ENCODE data around the gene CLEC2D.
"Not testable (repeated sequence)": the region's sequence is repeated elsewhere in the genome, so short reads cannot be mapped to it uniquely, and the experiment has no call there.

The CLEC2D gene

DNA sequence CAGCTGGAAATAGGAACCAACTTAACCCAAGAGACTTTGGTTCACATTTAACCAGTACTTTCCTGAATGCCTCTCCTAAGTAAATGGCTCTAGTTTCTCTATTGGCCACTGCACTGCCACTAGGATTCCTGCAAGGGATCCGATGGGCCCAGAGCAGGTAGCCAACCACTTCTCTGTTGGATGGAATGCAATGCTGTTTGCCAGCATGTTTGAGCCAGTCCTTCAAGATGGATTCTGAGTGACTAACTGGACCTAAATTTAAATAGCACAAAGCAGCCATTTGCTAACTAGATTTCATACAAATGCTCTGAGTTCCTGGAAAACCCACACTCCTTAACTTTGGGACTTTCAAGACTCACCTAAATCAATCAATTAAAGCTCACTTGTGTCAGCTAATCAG is 9.5 kb upstream of the CLEC2D start:
- no peaks in the 10 kb centered on the region for H3K79me2 ChIP-seq (ENCODE audit: control insufficient read depth, insufficient read depth, low read length, unreplicated experiment)
- H3K36me3 ChIP-seq (ENCODE audit: insufficient read depth, low read length) = no peaks in the 10 kb centered on the region
- no peak overlapping the region for H2AFZ ChIP-seq (ENCODE audit: low read length, unreplicated experiment)
- no peak overlapping the region for H3K4me3 ChIP-seq (ENCODE audit: low read depth, low read length)
- H3K4me1 ChIP-seq (ENCODE audit: control insufficient read depth, insufficient read depth, low read length, unreplicated experiment) = no peaks in the 10 kb centered on the region
- H3K27ac ChIP-seq (ENCODE audit: low read depth, low read length) = no peak overlapping the region
- H3K27me3 ChIP-seq (ENCODE audit: insufficient read depth, low read length) = no peaks in the 10 kb centered on the region

DNA sequence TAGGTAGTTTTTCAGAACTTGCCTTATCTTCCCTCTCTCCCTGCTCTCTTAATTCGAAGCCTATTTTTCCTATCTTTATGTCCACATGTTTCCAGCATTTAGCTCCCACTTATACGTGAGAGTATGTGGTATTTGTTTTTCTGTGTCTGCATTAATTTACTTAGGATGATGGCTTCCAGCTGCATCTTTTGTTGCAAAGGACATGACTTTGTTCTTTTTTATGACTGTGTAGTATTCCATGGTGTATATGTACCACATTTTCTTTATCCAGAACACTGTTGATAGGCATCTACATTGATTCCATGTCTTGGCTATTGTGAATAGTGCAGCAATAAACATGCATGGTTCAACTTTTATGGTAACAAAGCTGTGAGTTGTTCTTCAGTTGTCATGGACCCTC is 7.8 kb upstream of the CLEC2D start:
- Histone ChIP-seq H3K79me2 (ENCODE audit: control insufficient read depth, insufficient read depth, low read length, unreplicated experiment) (no peaks in the 10 kb centered on the region), H3K27me3 (ENCODE audit: insufficient read depth, low read length) (no peaks in the 10 kb centered on the region), H2AFZ (ENCODE audit: low read length, unreplicated experiment) (no peak overlapping the region), H3K4me3 (ENCODE audit: low read depth, low read length) (no peak overlapping the region), H3K36me3 (ENCODE audit: insufficient read depth, low read length) (no peaks in the 10 kb centered on the region), H3K27ac (ENCODE audit: low read depth, low read length) (no peak overlapping the region), H3K4me1 (ENCODE audit: control insufficient read depth, insufficient read depth, low read length, unreplicated experiment) (no peaks in the 10 kb centered on the region)

DNA sequence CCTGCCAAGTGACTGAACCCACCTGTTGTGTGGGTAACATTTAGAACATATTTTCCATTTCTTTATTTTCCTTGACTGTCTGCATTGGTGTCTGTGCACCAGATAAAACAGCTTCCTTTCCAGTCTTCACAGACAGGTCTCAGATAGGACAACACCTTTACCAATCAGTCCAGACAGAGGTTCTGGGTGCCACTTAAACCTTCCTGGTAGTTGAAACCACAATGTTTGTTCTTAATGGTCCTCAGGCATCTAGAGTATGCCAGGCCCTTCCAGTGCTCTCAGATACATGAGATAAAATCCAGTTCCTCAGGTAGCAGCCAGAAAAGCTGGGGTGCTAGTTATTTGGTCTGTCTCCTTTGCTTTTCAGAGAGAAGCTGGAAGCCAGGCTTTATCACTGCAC is 7.0 kb upstream of the CLEC2D start:
- Histone ChIP-seq H3K27me3 (ENCODE audit: insufficient read depth, low read length) (no peaks in the 10 kb centered on the region), H3K4me3 (ENCODE audit: low read depth, low read length) (no peak overlapping the region), H2AFZ (ENCODE audit: low read length, unreplicated experiment) (no peak overlapping the region), H3K79me2 (ENCODE audit: control insufficient read depth, insufficient read depth, low read length, unreplicated experiment) (no peaks in the 10 kb centered on the region), H3K36me3 (ENCODE audit: insufficient read depth, low read length) (no peaks in the 10 kb centered on the region), H3K4me1 (ENCODE audit: control insufficient read depth, insufficient read depth, low read length, unreplicated experiment) (peaks cover 7% of the 10 kb centered on the region), H3K27ac (ENCODE audit: low read depth, low read length) (no peak overlapping the region)

DNA sequence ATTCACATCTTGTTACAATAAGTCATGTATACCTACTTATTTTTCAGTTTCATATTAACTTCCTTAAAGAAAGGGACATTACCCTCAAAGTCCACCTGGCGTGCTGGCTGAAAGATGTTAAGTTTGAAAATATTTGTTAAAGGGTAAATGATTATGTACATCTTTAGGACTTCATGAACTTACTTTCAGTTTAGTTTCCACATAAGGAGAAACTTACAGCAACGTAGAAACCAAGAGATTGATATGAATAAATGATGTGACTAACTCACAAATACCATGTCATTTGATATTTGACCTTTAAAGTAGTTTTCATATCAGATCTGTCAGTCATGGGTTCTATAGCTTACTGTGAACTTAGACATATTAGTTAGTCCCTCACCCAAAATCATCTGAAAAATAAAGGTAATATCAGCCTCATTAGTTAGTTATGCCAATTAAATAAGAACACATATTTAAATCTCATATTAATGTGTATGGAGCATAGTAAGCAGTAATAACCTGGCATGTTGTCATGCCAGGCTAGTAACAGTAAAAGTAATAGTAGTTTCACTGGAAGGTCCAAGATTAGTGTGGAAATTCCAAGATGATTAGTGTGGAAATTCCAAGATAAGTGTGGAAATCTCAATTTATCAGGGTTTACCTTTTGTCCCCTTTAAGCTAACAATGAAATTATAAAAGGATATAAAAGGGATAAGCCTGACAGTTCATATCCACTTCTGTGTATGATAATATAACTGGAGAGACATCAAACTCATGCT is 1.9 kb upstream of the CLEC2D start:
- Histone ChIP-seq H3K27me3 (ENCODE audit: insufficient read depth, low read length) (no peaks in the 10 kb centered on the region), H3K4me1 (ENCODE audit: control insufficient read depth, insufficient read depth, low read length, unreplicated experiment) (peaks cover 16% of the 10 kb centered on the region), H2AFZ (ENCODE audit: low read length, unreplicated experiment) (peak overlapping the region; percentile 46), H3K27ac (ENCODE audit: low read depth, low read length) (peak overlapping the region; percentile 62), H3K4me3 (ENCODE audit: low read depth, low read length) (peak overlapping the region; percentile 43; the same call in 1 of the 2 replicates), H3K36me3 (ENCODE audit: insufficient read depth, low read length) (no peaks in the 10 kb centered on the region), H3K79me2 (ENCODE audit: control insufficient read depth, insufficient read depth, low read length, unreplicated experiment) (no peaks in the 10 kb centered on the region)

DNA sequence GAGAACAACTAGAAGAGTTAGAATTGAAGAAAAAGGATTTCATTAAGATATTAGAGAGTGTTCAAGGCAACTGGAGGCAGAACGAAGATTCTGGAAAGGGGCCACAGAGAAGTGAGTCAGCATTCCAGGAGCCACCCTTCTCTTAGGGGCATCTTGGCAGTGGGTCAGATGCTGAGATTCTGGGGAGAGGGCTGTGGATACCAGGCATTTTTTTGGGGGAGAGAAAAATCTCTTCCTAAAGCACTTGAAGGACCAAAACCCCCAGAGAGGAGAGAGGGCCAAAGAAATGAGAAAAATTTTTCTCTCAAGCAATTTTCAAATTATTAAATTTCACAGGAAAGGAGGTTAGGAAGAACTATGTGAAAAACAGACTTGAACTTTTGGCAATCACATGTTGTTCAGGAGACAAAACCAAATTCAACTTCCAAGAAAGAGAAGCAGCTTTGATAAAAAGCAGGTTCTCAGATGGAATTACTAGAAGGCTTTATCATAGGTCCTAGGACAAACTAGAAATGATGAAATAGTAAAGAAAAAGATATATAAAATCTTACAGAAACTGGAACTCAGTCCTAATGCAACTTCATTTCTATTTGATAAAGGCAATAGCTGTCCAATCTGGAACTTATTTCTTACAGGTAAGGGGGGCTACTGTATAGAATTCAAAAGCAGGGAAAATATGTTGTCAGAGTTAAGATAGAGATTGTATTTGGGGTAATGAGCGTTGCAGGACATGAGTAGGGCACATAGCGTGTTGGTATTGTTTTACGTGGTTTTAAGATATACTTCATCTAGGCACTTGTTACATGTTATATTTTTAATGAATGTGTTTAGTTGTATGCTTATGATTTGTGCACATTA is 1.1 kb upstream of the CLEC2D start:
- no peaks in the 10 kb centered on the region for H3K79me2 ChIP-seq (ENCODE audit: control insufficient read depth, insufficient read depth, low read length, unreplicated experiment)
- peaks cover 22% of the 10 kb centered on the region for H3K4me1 ChIP-seq (ENCODE audit: control insufficient read depth, insufficient read depth, low read length, unreplicated experiment)
- H3K27me3 ChIP-seq (ENCODE audit: insufficient read depth, low read length) = no peaks in the 10 kb centered on the region
- peak overlapping the region; percentile 46 for H2AFZ ChIP-seq (ENCODE audit: low read length, unreplicated experiment)
- peak overlapping the region; percentile 62 for H3K27ac ChIP-seq (ENCODE audit: low read depth, low read length)
- H3K4me3 ChIP-seq (ENCODE audit: low read depth, low read length) = peak overlapping the region; percentile 43; the same call in 1 of the 2 replicates
- H3K36me3 ChIP-seq (ENCODE audit: insufficient read depth, low read length) = no peaks in the 10 kb centered on the region

DNA sequence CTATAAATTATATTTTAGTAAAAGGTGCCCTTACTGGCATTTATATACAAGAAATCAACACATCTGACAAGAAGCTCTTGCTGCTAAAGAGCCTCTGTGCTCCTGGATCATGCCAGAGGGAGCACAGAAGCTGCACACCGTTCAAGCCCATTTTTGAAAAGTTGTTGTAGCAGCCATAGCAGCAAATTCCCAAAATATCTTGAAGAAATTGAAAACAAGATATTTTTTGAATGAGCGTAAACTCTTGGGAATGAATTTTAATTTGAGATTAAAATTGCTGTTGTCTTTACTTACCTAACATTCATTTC is 540 bp upstream of the CLEC2D start:
- no peaks in the 10 kb centered on the region for H3K36me3 ChIP-seq (ENCODE audit: insufficient read depth, low read length)
- H3K4me3 ChIP-seq (ENCODE audit: low read depth, low read length) = no peak overlapping the region
- H3K4me1 ChIP-seq (ENCODE audit: control insufficient read depth, insufficient read depth, low read length, unreplicated experiment) = peaks cover 28% of the 10 kb centered on the region
- H3K27ac ChIP-seq (ENCODE audit: low read depth, low read length) = no peak overlapping the region
- no peak overlapping the region for H2AFZ ChIP-seq (ENCODE audit: low read length, unreplicated experiment)
- no peaks in the 10 kb centered on the region for H3K27me3 ChIP-seq (ENCODE audit: insufficient read depth, low read length)
- no peaks in the 10 kb centered on the region for H3K79me2 ChIP-seq (ENCODE audit: control insufficient read depth, insufficient read depth, low read length, unreplicated experiment)

DNA sequence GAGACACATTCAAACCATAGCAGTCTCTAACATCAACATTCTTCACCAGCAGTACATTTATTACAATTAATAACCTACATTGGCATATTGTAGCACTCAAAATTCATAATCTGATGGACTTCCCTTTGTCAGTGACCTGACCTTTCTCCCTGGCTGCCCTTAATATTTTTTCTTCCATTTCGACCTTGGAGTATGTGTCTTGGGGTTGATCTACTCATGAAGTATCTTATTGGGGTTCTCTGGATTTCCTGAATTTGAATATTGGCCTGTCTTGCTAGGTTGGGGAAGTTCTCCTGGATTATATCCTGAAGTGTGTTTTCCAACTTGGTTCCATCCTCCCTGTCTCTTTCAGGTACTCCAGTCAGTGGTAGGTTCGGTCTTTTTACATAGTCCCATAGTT is 2.8 kb downstream of the CLEC2D start:
- not testable (repeated sequence) for H3K4me3 ChIP-seq (ENCODE audit: low read depth, low read length); H3K79me2 ChIP-seq (ENCODE audit: control insufficient read depth, insufficient read depth, low read length, unreplicated experiment); H3K27ac ChIP-seq (ENCODE audit: low read depth, low read length); H3K27me3 ChIP-seq (ENCODE audit: insufficient read depth, low read length); H2AFZ ChIP-seq (ENCODE audit: low read length, unreplicated experiment); H3K36me3 ChIP-seq (ENCODE audit: insufficient read depth, low read length)
- peaks cover 26% of the 10 kb centered on the region for H3K4me1 ChIP-seq (ENCODE audit: control insufficient read depth, insufficient read depth, low read length, unreplicated experiment)

DNA sequence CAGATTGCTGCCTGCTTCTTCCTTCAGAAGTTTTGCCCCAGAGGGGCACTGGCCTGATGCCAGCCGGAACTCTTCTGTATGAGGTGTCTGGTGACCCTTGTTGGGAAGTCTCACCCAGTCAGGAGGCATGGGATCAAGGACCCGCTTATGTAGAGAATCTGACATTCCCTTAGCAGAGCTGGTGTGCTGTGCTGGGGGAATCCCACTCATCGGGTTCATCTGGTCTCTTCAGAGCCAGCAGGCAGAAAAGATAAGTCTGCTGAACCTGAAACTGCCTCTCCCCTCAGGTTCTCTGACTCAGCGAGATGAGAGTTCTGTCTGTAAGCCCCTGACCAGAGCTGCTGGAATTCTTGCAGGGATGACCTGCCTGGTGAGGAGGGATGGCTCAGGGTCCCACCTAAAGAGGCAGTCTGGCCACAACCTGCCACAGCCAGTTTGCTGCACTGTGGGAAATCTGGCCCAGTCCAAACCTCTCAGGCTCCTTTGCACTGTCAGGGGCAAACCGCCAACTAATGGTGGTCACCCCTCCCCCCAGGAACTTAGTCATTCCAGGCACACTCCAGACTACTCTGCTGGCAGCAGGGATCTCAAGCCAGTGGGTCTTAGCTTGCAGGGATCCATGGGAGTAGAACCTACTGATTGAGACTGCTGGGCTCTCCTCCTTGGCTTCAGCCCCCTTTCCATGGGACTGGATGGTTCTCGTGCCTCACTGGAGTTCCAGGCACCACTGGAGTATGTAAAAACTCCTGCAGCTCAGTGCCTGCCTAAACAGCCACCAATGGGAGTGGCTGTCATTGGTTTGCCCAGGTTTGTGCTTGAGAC is 4.1 kb downstream of the CLEC2D start:
- Histone ChIP-seq H3K27me3 (ENCODE audit: insufficient read depth, low read length) (no peaks in the 10 kb centered on the region), H3K36me3 (ENCODE audit: insufficient read depth, low read length) (no peaks in the 10 kb centered on the region), H3K4me1 (ENCODE audit: control insufficient read depth, insufficient read depth, low read length, unreplicated experiment) (peaks cover 15% of the 10 kb centered on the region), H3K27ac (ENCODE audit: low read depth, low read length) (peak overlapping the region; percentile 58), H3K79me2 (ENCODE audit: control insufficient read depth, insufficient read depth, low read length, unreplicated experiment) (no peaks in the 10 kb centered on the region), H3K4me3 (ENCODE audit: low read depth, low read length) (peak overlapping the region; percentile 7; the same call in 1 of the 2 replicates), H2AFZ (ENCODE audit: low read length, unreplicated experiment) (peak overlapping the region; percentile 52)

DNA sequence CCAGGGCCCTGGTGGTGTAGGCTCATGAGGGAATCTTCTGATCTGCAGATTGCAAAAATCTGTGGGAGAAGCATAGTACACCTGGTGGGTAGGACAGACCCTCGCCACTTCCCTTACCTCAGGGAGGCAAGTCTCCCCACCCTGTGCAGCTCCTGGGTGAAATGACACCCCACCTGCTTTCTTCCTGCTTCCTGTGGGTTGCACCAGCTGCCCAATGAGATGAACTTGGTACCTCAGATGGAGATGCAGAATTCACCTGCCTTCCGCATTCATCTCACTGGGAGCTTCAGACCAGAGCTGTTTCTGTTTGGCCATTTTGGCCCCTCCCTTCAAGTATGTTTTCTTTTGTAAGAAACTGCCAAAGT is 4.7 kb downstream of the CLEC2D start:
- peaks cover 15% of the 10 kb centered on the region for H3K4me1 ChIP-seq (ENCODE audit: control insufficient read depth, insufficient read depth, low read length, unreplicated experiment)
- H3K4me3 ChIP-seq (ENCODE audit: low read depth, low read length) = peak overlapping the region; percentile 7; the same call in 1 of the 2 replicates
- no peaks in the 10 kb centered on the region for H3K36me3 ChIP-seq (ENCODE audit: insufficient read depth, low read length)
- H3K79me2 ChIP-seq (ENCODE audit: control insufficient read depth, insufficient read depth, low read length, unreplicated experiment) = no peaks in the 10 kb centered on the region
- H2AFZ ChIP-seq (ENCODE audit: low read length, unreplicated experiment) = no peak overlapping the region
- H3K27ac ChIP-seq (ENCODE audit: low read depth, low read length) = no peak overlapping the region
- H3K27me3 ChIP-seq (ENCODE audit: insufficient read depth, low read length) = no peaks in the 10 kb centered on the region

DNA sequence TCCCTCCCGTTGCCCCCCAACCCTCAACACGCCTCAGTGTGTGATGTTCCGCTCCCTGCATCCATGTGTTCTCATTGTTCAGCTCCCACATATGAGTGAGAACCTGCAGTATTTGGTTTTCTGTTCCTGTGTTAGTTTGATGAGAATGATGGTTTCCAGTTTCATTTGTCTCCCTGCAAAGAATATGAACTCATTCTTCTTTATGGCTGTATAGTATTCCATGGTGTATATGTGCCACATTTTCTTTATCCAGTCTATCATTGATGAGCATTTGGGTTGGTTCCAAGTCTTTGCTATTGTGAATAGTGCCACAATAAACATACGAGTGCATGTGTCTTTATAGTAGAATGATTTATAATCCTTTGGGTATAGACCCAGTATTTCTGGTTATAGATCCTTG is 13.0 kb downstream of the CLEC2D start:
- H3K79me2 ChIP-seq (ENCODE audit: control insufficient read depth, insufficient read depth, low read length, unreplicated experiment); H3K4me1 ChIP-seq (ENCODE audit: control insufficient read depth, insufficient read depth, low read length, unreplicated experiment); H3K27me3 ChIP-seq (ENCODE audit: insufficient read depth, low read length); H3K36me3 ChIP-seq (ENCODE audit: insufficient read depth, low read length); H2AFZ ChIP-seq (ENCODE audit: low read length, unreplicated experiment); H3K4me3 ChIP-seq (ENCODE audit: low read depth, low read length); H3K27ac ChIP-seq (ENCODE audit: low read depth, low read length): not testable (repeated sequence)
